HepG2 (cell line): ENCODE measurements around the gene RBM25. TPM values are rescaled to one million over a fixed set of nuclear protein-coding genes. Genes with fewer than 3 reads are reported as not detected.
A peak's percentile ranks its signal among the peaks of the same experiment; 100 is the strongest.

ENCODE experiments used
- AHDC1 ChIP-seq: sonication (generic); formaldehyde crosslinking; IDR thresholded peaks from 2 replicates; pipeline ENCODE4 v1.5.1; 2020; ENCODE audit warnings: mild to moderate bottlenecking, missing genetic modification reagents, borderline replicate concordance
- ETV6 ChIP-seq: sonication (generic); formaldehyde crosslinking; conservative IDR thresholded peaks from 2 replicates; pipeline ENCODE4 v1.4.0; 2020; ENCODE audit warnings: missing genetic modification reagents
- HMG20B ChIP-seq: conservative IDR thresholded peaks from 2 replicates; pipeline ENCODE4 v1.6.1; 2016; ENCODE audit warnings: missing genetic modification reagents, missing compliant biosample characterization
- ISL2 ChIP-seq: sonication (generic); formaldehyde crosslinking; IDR thresholded peaks from 2 replicates; pipeline ENCODE4 v1.5.0; 2020; ENCODE audit warnings: missing genetic modification reagents
- NKX3-1 ChIP-seq: sonication (generic); formaldehyde crosslinking; IDR thresholded peaks from 2 replicates; pipeline ENCODE4 v1.5.0; 2020; ENCODE audit warnings: missing genetic modification reagents
- REPIN1 ChIP-seq: sonication (generic); formaldehyde crosslinking; IDR thresholded peaks from 2 replicates; pipeline ENCODE4 v1.8.0; 2022; ENCODE audit warnings: missing genetic modification reagents, low read depth, mild to moderate bottlenecking, borderline replicate concordance
- ZFAT ChIP-seq: sonication (generic); formaldehyde crosslinking; conservative IDR thresholded peaks from 2 replicates; pipeline ENCODE4 v1.8.1; 2023; ENCODE audit warnings: missing genetic modification reagents, inconsistent platforms
- ZNF274 ChIP-seq: sonication (generic); formaldehyde crosslinking; IDR thresholded peaks from 2 replicates; pipeline ENCODE4 v1.5.1; 2020; ENCODE audit warnings: mild to moderate bottlenecking, missing genetic modification reagents
- ZNF281 ChIP-seq: sonication (generic); formaldehyde crosslinking; IDR thresholded peaks from 2 replicates; pipeline ENCODE4 v1.4.0; 2020; ENCODE audit warnings: missing genetic modification reagents, borderline replicate concordance
- polyA plus RNA-seq, 8 experiments: library from polyadenylated mRNA; depleted of rRNA in 3 of 8; stranded (reverse) in 7 of 8; unstranded in 1 of 8; fragments of >200 nt; fragmentation: Illumina TruSeq in 4 of 8; extraction: Trizol in 4 of 8; gene quantifications; 2 replicates each; pipeline versions ENCODE4 v1.2.1 to v1.2.3, GENCODE V29; 2011 to 2016; ENCODE audit warnings: low read depth in 4 of 8, missing spikeins in 1 of 8, mixed read lengths in 1 of 8; ENCODE audit not compliant: insufficient read depth in 1 of 8
- total RNA-seq, 5 experiments: library from RNA; depleted of rRNA; stranded (reverse); fragments of >200 nt; fragmentation: Illumina TruSeq; extraction: Trizol; gene quantifications; 2 replicates each; pipeline ENCODE4 v1.2.3, GENCODE V29; 2016; ENCODE audit warnings: low read depth in 1 of 5
- TF ChIP-seq, protein P1 (sequence below): sonication (generic); formaldehyde crosslinking; IDR thresholded peaks from 2 replicates; pipeline ENCODE4 v1.4.0; 2020; ENCODE audit warnings: missing genetic modification reagents
- TF ChIP-seq, protein P2 (sequence below): sonication (generic); formaldehyde crosslinking; IDR thresholded peaks from 2 replicates; pipeline ENCODE4 v1.5.1; 2020; ENCODE audit warnings: mild to moderate bottlenecking, moderate library complexity, missing genetic modification reagents
- TF ChIP-seq, protein P3 (sequence below): sonication (generic); formaldehyde crosslinking; IDR thresholded peaks from 2 replicates; pipeline ENCODE4 v1.5.1; 2020; ENCODE audit warnings: mild to moderate bottlenecking, missing genetic modification reagents, moderate library complexity

Gene RBM25
- total and polyA plus RNA-seq, 2 of the 13 experiments (the other 11 are each of a cell fraction or from before 2014, with no cell fraction given): 34.1 to 65.9 TPM

GRCh38 chr14:73058224-73058921 is at the start of gene RBM25 (continued):
- TF ChIP-seq AHDC1 (CRISPR knock-in tag) (no peak), REPIN1 (CRISPR knock-in tag) (no peak; the same call in 1 of the 2 replicates), ETV6 (CRISPR knock-in tag) (peak; percentile 84; the same call in 1 of the 2 replicates), HMG20B (peak; percentile 67; the same call in 1 of the 2 replicates), ZNF274 (no peak), NKX3-1 (no peak), ZFAT (CRISPR knock-in tag) (no peak), ZNF281 (CRISPR knock-in tag) (peak; percentile 71; the same call in 1 of the 2 replicates), ISL2 (CRISPR knock-in tag) (peak; percentile 64; the same call in 1 of the 2 replicates)
- TF ChIP-seq, protein P1, sequence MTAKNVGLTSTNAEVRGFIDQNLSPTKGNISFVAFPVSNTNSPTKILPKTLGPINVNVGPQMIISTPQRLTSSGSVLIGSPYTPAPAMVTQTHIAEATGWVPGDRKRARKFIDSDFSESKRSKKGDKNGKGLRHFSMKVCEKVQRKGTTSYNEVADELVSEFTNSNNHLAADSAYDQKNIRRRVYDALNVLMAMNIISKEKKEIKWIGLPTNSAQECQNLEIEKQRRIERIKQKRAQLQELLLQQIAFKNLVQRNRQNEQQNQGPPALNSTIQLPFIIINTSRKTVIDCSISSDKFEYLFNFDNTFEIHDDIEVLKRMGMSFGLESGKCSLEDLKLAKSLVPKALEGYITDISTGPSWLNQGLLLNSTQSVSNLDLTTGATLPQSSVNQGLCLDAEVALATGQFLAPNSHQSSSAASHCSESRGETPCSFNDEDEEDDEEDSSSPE: peak; percentile 61
- TF ChIP-seq, protein P2, sequence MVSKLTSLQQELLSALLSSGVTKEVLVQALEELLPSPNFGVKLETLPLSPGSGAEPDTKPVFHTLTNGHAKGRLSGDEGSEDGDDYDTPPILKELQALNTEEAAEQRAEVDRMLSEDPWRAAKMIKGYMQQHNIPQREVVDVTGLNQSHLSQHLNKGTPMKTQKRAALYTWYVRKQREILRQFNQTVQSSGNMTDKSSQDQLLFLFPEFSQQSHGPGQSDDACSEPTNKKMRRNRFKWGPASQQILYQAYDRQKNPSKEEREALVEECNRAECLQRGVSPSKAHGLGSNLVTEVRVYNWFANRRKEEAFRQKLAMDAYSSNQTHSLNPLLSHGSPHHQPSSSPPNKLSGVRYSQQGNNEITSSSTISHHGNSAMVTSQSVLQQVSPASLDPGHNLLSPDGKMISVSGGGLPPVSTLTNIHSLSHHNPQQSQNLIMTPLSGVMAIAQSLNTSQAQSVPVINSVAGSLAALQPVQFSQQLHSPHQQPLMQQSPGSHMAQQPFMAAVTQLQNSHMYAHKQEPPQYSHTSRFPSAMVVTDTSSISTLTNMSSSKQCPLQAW (CRISPR knock-in tag): peak; percentile 69
- TF ChIP-seq, protein P3, sequence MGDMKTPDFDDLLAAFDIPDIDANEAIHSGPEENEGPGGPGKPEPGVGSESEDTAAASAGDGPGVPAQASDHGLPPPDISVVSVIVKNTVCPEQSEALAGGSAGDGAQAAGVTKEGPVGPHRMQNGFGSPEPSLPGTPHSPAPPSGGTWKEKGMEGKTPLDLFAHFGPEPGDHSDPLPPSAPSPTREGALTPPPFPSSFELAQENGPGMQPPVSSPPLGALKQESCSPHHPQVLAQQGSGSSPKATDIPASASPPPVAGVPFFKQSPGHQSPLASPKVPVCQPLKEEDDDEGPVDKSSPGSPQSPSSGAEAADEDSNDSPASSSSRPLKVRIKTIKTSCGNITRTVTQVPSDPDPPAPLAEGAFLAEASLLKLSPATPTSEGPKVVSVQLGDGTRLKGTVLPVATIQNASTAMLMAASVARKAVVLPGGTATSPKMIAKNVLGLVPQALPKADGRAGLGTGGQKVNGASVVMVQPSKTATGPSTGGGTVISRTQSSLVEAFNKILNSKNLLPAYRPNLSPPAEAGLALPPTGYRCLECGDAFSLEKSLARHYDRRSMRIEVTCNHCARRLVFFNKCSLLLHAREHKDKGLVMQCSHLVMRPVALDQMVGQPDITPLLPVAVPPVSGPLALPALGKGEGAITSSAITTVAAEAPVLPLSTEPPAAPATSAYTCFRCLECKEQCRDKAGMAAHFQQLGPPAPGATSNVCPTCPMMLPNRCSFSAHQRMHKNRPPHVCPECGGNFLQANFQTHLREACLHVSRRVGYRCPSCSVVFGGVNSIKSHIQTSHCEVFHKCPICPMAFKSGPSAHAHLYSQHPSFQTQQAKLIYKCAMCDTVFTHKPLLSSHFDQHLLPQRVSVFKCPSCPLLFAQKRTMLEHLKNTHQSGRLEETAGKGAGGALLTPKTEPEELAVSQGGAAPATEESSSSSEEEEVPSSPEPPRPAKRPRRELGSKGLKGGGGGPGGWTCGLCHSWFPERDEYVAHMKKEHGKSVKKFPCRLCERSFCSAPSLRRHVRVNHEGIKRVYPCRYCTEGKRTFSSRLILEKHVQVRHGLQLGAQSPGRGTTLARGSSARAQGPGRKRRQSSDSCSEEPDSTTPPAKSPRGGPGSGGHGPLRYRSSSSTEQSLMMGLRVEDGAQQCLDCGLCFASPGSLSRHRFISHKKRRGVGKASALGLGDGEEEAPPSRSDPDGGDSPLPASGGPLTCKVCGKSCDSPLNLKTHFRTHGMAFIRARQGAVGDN: peak; percentile 87
